Stimulated activated naive CD8-positive, alpha-beta T cell treated with anti-CD3 and anti-CD28 coated beads, Interleukin-15, amount 100 ng/mL, for 72 hours (primary cell): ENCODE data around the gene DECR2.
A peak's percentile ranks its signal among the peaks of the same experiment; 100 is the strongest.

ENCODE experiments used
- ATAC-seq: fragments of 150-1000 bp; cut with Tn5 transposase; 2 replicates; pipeline ENCODE4 v1.10.0; 2021; ENCODE audit warnings: mild to moderate bottlenecking, moderate library complexity
- DNase-seq, 2 donors: peaks; one replicate each; pipeline ENCODE4 v3.0.0; 2021 to 2022
- H3K27ac Mint-ChIP-seq, 2 donors: one replicate each; pipeline ENCODE4 v1.8.0; 2022; ENCODE audit warnings: mild to moderate bottlenecking in 2 of 2, mixed read lengths in 2 of 2, moderate library complexity in 2 of 2
- H3K27me3 Mint-ChIP-seq: one replicate; pipeline ENCODE4 v1.8.0; 2022; ENCODE audit warnings: mixed read lengths
- H3K4me1 Mint-ChIP-seq: one replicate; pipeline ENCODE4 v1.8.0; 2022; ENCODE audit warnings: mild to moderate bottlenecking, mixed read lengths
- H3K4me3 Mint-ChIP-seq, 2 donors: one replicate each; pipeline ENCODE4 v1.8.0; 2022; ENCODE audit warnings: mild to moderate bottlenecking in 2 of 2, mixed read lengths in 2 of 2, moderate library complexity in 1 of 2
- H3K9me3 Mint-ChIP-seq, 2 donors: one replicate each; pipeline ENCODE4 v1.8.0; 2022; ENCODE audit warnings: mixed read lengths in 2 of 2

DECR2 gene

GRCh38 chr16:426906-427249 lies 25.2 kb downstream of the DECR2 start:
- no peak for ATAC-seq
- Mint-ChIP-seq H3K4me1 (peaks cover 43% of the 10 kb centered on the region), H3K27ac (peak overlapping the region in 1 of 2 donors; percentile 35), H3K9me3 (no peaks in the 10 kb centered on the region), H3K27me3 (peaks cover 17% of the 10 kb centered on the region), H3K4me3 (peak overlapping the region; percentile 78 to 86)
- no peak for DNase-seq

- DNase-seq (no peak), ATAC-seq (no peak)
- peak overlapping the region; percentile 78 to 86 for H3K4me3 Mint-ChIP-seq
- H3K9me3 Mint-ChIP-seq = no peaks in the 10 kb centered on the region
- peak overlapping the region in 1 of 2 donors; percentile 35 for H3K27ac Mint-ChIP-seq
- peaks cover 17% of the 10 kb centered on the region for H3K27me3 Mint-ChIP-seq
- peaks cover 43% of the 10 kb centered on the region for H3K4me1 Mint-ChIP-seq
Measured at GRCh38 chr16:427250-427649, 25.6 kb downstream of the DECR2 start.

- DNase-seq (no peak), ATAC-seq (no peak)
- Mint-ChIP-seq H3K27ac (no peak overlapping the region), H3K4me1 (peaks cover 29% of the 10 kb centered on the region), H3K4me3 (no peak overlapping the region), H3K27me3 (no peaks in the 10 kb centered on the region), H3K9me3 (no peaks in the 10 kb centered on the region)
Measured at GRCh38 chr16:430904-431303, 29.2 kb downstream of the DECR2 start.

GRCh38 chr16:440627-441026 lies 38.9 kb downstream of the DECR2 start:
- Mint-ChIP-seq H3K4me3 (no peak overlapping the region), H3K27ac (no peak overlapping the region), H3K4me1 (no peaks in the 10 kb centered on the region), H3K27me3 (no peaks in the 10 kb centered on the region), H3K9me3 (no peaks in the 10 kb centered on the region)
- no peak for DNase-seq
- no peak for ATAC-seq

- H3K27ac Mint-ChIP-seq = no peak overlapping the region
Measured at GRCh38 chr16:441447-441846, 39.8 kb downstream of the DECR2 start.

GRCh38 chr16:442976-443375 lies 41.3 kb downstream of the DECR2 start:
- H3K27me3 Mint-ChIP-seq = no peaks in the 10 kb centered on the region
- H3K9me3 Mint-ChIP-seq = no peaks in the 10 kb centered on the region
- no peak overlapping the region for H3K4me3 Mint-ChIP-seq
- no peak overlapping the region for H3K27ac Mint-ChIP-seq
- no peak for ATAC-seq
- DNase-seq = no peak
- no peaks in the 10 kb centered on the region for H3K4me1 Mint-ChIP-seq

More at GRCh38 chr16:441447-441846, 39.8 kb downstream of the DECR2 start:
- DNase-seq (no peak), ATAC-seq (no peak)
- H3K4me1 Mint-ChIP-seq = no peaks in the 10 kb centered on the region
- H3K27me3 Mint-ChIP-seq = no peaks in the 10 kb centered on the region
- H3K4me3 Mint-ChIP-seq = no peak overlapping the region
- no peaks in the 10 kb centered on the region for H3K9me3 Mint-ChIP-seq

- H3K9me3 Mint-ChIP-seq = no peaks in the 10 kb centered on the region
- no peak overlapping the region for H3K4me3 Mint-ChIP-seq
- ATAC-seq (no peak), DNase-seq (no peak)
- H3K27me3 Mint-ChIP-seq = no peaks in the 10 kb centered on the region
- no peak overlapping the region for H3K27ac Mint-ChIP-seq
- no peaks in the 10 kb centered on the region for H3K4me1 Mint-ChIP-seq
Measured at GRCh38 chr16:444027-444426, 42.3 kb downstream of the DECR2 start.

GRCh38 chr16:445566-445965 lies 43.9 kb downstream of the DECR2 start:
- Mint-ChIP-seq H3K27me3 (no peaks in the 10 kb centered on the region), H3K4me3 (no peak overlapping the region), H3K27ac (no peak overlapping the region), H3K4me1 (peaks cover 5% of the 10 kb centered on the region), H3K9me3 (no peaks in the 10 kb centered on the region)
- ATAC-seq (no peak), DNase-seq (no peak)

- peaks cover 19% of the 10 kb centered on the region for H3K4me1 Mint-ChIP-seq
- H3K9me3 Mint-ChIP-seq = no peaks in the 10 kb centered on the region
- ATAC-seq = no peak
- no peaks in the 10 kb centered on the region for H3K27me3 Mint-ChIP-seq
- no peak for DNase-seq
- H3K4me3 Mint-ChIP-seq = no peak overlapping the region
- H3K27ac Mint-ChIP-seq = no peak overlapping the region
Measured at GRCh38 chr16:450385-450784, 48.7 kb downstream of the DECR2 start.

GRCh38 chr16:450785-451512 lies 49.3 kb downstream of the DECR2 start:
- H3K4me1 Mint-ChIP-seq = peaks cover 19% of the 10 kb centered on the region
- H3K27me3 Mint-ChIP-seq = no peaks in the 10 kb centered on the region
- ATAC-seq (no peak), DNase-seq (no peak)
- no peaks in the 10 kb centered on the region for H3K9me3 Mint-ChIP-seq
- H3K27ac Mint-ChIP-seq = no peak overlapping the region
- H3K4me3 Mint-ChIP-seq = no peak overlapping the region

- H3K4me1 Mint-ChIP-seq = peaks cover 24% of the 10 kb centered on the region
- H3K4me3 Mint-ChIP-seq = no peak overlapping the region
- DNase-seq = no peak
- H3K9me3 Mint-ChIP-seq = no peaks in the 10 kb centered on the region
- no peak overlapping the region for H3K27ac Mint-ChIP-seq
- no peak for ATAC-seq
- H3K27me3 Mint-ChIP-seq = no peaks in the 10 kb centered on the region
Measured at GRCh38 chr16:454397-454940, 52.8 kb downstream of the DECR2 start.

GRCh38 chr16:455453-455852 lies 53.8 kb downstream of the DECR2 start:
- DNase-seq = no peak
- Mint-ChIP-seq H3K4me1 (peaks cover 20% of the 10 kb centered on the region), H3K27me3 (no peaks in the 10 kb centered on the region), H3K4me3 (no peak overlapping the region), H3K9me3 (no peaks in the 10 kb centered on the region), H3K27ac (no peak overlapping the region)
- ATAC-seq = no peak

- Mint-ChIP-seq H3K9me3 (no peaks in the 10 kb centered on the region), H3K27me3 (no peaks in the 10 kb centered on the region), H3K4me3 (no peak overlapping the region), H3K27ac (no peak overlapping the region), H3K4me1 (peaks cover 15% of the 10 kb centered on the region)
- ATAC-seq (no peak), DNase-seq (no peak)
Measured at GRCh38 chr16:456891-457483, 55.3 kb downstream of the DECR2 start.

GRCh38 chr16:457732-458400 lies 56.2 kb downstream of the DECR2 start:
- Mint-ChIP-seq H3K27me3 (no peaks in the 10 kb centered on the region), H3K4me1 (peaks cover 15% of the 10 kb centered on the region), H3K9me3 (no peaks in the 10 kb centered on the region), H3K4me3 (no peak overlapping the region), H3K27ac (peak overlapping the region in 1 of 2 donors; percentile 27)
- DNase-seq (no peak), ATAC-seq (no peak)

GRCh38 chr16:459761-460160 lies 58.1 kb downstream of the DECR2 start:
- Mint-ChIP-seq H3K27ac (no peak overlapping the region), H3K4me1 (peaks cover 5% of the 10 kb centered on the region), H3K27me3 (no peaks in the 10 kb centered on the region), H3K4me3 (no peak overlapping the region), H3K9me3 (no peaks in the 10 kb centered on the region)
- ATAC-seq = no peak
- no peak for DNase-seq

GRCh38 chr16:460787-461186 lies 59.1 kb downstream of the DECR2 start:
- DNase-seq (no peak), ATAC-seq (no peak)
- no peak overlapping the region for H3K4me3 Mint-ChIP-seq
- H3K27ac Mint-ChIP-seq = no peak overlapping the region
- peaks cover 6% of the 10 kb centered on the region for H3K4me1 Mint-ChIP-seq
- no peaks in the 10 kb centered on the region for H3K27me3 Mint-ChIP-seq
- no peaks in the 10 kb centered on the region for H3K9me3 Mint-ChIP-seq
